Measurements from ENCODE around the gene NUTF2. TPM values are rescaled to one million over a fixed set of nuclear protein-coding genes. Genes with fewer than 3 reads are reported as not detected.
"Not testable (repeated sequence)": the region's sequence is repeated elsewhere in the genome, so short reads cannot be mapped to it uniquely, and the experiment has no call there.

NUTF2 gene
- total RNA-seq, 1 donor from 2014 or later, result 69.3 TPM

DNA sequence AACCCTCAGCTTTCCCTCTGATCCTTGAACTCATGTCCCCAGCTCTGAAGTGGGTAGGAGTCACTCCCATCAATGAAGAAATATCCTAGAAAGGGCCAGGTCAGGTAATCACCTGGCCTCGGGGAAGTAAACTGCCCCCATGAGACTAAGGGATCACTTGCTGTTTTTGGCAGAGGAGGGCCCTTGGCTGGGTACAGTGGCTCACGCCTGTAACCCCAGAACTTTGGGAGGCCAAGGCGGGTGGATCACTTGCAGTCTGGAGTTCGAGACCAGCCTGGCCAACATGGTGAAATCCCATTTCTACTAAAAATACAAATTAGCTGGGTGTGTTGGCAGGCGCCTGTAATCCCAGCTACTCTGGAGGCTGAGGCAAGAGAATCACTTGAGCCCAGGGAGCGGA, 17.3 kb downstream of the NUTF2 start:
- DNase-seq (ENCODE audit: low spot score), result not testable (repeated sequence)

DNA sequence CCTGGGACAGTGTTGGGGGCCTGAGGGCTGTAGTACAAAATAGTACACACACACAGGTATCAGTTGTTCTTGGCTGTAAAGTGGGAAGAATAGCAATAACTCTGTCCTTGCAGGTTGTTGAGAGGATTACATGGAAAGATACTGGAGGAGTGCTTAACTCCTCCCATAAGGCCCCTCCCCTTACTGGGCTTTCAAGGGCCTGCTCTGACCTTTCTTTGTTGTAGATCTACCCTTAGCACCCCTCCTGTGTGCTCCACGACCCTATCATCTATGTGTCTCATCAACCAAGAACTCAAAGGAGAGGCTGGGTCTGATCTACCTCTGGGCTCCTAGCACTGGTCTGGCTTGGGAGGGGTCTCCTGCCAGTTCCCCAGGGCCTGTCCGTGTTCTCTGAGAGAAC, 17.9 kb downstream of the NUTF2 start:
- no peak for DNase-seq (ENCODE audit: low spot score)

DNA sequence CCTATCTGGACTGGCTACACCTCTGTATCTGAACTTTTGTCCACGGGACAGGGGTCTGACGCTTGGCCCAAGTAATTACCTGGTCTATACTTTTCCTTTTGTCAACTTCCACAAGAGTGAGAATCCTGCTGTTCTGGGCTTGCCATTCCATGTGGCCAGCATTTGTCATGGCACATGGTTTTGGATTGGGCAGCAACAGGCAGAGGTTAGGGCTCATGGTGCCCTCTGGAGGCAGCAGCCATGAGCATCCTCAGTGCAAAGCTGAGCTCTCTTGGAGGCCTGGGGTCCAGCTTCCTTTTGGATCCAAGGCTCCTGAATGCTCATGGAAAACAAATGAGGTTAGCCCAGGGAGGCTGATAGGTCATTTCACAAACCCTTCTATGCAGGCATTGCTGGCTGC, 18.6 kb downstream of the NUTF2 start:
- DNase-seq (ENCODE audit: low spot score), result no peak

DNA sequence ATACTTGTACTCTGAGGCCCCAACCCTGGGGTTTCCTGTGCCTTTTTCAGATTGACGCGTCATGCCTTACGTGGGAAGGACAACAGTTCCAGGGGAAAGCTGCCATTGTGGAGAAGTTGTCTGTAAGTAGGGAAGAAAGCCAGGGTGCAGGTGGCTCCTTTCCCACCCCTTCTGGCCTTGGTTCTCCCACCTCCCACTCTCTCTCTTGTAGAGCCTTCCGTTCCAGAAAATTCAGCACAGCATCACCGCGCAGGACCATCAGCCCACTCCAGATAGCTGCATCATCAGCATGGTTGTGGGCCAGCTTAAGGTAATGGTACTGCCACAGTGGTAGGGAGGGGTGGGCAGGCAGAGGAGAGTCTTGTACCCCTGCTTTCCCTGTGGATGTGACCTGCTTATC, 21.6 kb downstream of the NUTF2 start:
- no peak for DNase-seq (ENCODE audit: low spot score)

DNA sequence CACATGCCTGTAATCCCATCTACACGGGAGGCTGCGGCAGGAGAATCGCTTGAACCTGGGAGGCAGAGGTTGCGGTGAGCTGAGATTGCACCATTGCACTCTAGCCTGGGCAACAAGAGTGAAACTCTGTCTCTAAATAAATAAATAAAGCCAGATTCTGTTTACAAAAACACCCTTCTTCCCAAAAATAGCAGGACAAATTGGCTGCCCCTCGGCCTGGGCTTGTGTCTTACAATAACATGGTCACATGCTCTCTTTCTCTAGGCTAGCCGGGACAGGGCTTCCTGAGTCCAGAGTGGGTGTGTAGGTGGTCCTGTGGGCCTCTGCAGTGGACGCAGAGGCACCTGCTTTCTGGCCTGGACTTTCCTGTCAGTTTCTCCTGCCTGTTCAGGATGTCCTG, 22.9 kb downstream of the NUTF2 start:
- no peak for DNase-seq (ENCODE audit: low spot score)

DNA sequence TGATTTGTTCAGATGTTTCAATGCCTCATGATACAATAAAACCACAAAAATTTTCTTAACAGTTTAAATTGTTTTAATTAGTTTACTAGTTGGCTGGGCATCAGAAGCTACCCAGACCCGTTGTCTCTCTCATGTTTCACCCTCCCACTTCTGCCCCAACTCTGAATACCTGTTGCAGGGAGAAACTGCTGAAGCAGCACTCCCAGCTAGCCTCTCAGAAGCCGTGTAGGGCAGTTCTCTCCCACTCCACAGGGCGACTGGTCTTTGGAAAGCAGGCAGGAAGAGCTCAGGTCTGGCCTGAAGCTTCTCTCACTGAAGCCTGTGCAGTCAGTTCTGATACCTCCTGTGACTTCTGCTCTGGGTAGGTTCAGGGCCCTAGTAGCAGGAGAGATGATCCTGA, 24.5 kb downstream of the NUTF2 start:
- no peak for DNase-seq (ENCODE audit: low spot score)

DNA sequence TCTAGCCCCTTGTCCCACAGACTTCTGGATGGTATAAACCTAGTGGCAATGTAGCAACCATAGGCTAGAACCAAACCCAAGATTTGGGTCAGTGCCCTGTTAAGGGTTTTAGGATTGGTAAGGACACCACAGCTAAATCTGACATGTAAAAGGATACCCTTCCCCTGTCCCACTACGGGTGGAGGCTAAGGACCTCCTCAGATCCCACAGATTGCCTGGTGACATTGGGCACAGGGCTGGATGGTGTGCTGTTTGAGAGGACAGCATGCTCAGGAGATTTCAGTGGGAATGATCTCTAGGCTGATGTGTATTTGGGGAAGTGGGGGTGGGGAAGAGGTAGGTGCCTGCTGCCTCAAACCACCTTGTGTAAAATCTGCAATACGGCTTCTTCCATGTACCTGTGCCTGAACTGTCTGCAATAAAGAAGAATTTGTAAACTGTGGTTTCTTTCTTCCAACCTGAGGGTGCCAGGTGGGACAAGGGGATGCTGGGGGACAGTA, 25.4 kb downstream of the NUTF2 start:
- DNase-seq (ENCODE audit: low spot score), result no peak

DNA sequence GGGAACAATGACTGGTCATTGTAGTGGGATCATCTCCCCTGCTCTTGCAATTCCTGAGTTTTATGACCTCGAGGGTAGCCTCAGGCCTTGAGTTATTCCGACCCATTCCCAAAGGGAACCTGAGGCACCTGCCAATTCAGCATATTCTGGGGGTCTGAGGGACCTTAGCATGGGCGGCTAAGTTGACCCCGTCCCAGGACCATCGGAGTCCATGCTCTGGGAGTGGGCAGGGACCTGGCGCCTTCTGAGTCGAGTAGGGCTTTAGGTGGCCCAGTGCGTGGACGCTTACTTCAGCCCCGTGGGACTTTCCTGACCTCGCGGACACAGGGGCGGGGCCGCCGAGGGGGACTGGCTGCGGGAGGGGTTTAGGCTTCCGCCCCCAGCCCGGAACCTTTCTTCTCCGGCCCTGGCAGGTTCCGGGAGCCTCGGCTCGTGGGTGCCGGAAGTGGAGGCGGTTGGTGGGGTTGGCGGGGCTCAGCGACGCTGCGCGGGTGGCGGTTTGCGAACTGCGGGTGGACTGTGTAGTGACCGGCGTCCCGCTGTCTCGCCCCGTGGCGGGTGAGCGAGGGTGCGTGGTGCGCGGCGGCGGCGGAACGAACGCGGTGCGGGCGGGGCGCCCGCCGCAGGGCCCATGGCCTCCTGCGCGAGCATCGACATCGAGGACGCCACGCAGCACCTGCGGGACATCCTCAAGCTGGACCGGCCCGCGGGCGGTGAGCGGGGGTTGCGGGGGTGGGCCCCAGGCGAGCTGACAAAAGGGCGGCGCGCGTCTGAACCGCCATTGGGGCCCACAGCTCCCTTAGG, 26.1 kb downstream of the NUTF2 start, which contains the start of gene EDC4:
Gene EDC4 (plus strand): TSS at position 422 of the 804 bp plus-strand sequence. CDS start 210 bp downstream, at position 632.
- peak; percentile 73 for DNase-seq (ENCODE audit: low spot score)

DNA sequence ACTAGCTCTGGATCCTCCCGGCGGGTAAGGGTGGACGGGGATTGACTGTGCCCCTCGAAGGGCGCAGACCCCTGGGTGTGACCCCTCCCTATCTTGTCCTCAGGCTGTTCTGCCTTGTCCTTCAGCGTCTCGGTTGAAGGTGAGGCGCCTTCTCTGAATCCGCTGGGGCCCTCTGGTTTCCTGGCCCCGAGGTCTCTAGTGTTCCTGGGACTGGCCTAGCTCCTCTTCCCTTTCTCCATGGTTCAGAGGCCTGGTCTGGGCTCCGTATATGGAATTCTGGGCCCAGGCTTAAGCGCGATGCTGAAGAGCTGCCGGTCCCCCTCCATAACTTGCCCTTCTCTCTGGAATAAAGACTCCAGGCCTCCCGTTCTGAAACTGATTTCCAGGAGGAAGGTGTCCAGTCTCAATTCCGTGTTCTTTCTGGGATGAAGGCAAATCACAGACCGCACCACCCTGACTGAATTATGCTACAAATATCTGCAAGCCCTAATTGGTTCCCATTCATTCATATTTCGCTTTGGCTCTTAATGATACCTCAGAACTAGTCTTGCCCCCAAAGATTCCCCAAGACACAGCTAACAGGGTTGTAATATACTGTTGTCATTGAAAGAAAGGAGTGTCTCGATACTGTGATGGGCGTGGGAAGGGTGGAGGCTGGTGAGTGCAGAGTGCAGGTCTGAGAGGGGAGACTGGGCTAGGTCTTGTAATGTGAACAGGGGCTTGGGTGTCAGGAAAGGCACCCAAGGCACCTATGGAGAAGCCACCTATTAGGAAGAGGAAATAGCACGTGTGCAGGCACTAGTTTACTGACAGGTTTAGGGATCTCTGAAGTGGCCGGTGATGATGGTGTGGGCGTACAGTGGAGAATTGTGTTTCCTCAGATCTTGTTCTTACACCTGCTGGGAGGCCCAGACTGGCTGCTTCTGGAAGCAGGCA, 27.0 kb downstream of the NUTF2 start:
- DNase-seq (ENCODE audit: low spot score), result no peak

DNA sequence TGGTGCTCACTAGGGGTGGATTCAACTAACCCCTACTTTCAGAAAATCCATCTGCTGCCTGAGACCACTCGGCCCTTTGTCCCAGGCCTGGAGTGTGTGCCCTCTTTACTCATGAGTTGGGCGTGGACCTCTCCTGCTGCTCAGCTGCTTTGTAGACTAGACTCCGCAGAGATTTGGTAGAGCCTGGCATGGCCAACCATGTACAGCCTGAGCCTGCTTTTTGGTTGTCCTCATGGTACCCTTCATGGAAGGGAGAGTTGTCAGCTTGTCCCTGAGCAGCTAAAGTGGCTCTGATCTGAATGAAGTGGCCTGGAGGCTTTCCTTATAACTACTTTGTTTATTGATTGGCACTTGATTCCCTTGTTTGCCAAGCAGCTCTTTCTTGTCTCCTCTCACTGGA, 27.6 kb downstream of the NUTF2 start:
- no peak for DNase-seq (ENCODE audit: low spot score)

DNA sequence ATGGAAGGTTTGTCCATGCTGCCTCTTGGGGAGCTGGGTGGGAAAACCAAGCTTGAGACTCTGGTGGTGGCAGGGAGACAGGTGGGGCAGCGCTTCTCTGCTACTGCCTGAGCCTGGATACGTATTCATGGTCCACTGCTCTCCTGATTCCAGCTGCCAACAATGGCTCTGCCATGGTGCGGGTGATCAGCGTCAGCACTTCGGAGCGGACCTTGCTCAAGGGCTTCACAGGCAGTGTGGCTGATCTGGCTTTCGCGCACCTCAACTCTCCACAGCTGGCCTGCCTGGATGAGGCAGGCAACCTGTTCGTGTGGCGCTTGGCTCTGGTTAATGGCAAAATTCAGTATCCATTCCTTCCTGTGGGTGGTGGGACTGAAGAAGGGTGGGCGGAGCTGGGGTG, 30.3 kb downstream of the NUTF2 start:
- no peak for DNase-seq (ENCODE audit: low spot score)

DNA sequence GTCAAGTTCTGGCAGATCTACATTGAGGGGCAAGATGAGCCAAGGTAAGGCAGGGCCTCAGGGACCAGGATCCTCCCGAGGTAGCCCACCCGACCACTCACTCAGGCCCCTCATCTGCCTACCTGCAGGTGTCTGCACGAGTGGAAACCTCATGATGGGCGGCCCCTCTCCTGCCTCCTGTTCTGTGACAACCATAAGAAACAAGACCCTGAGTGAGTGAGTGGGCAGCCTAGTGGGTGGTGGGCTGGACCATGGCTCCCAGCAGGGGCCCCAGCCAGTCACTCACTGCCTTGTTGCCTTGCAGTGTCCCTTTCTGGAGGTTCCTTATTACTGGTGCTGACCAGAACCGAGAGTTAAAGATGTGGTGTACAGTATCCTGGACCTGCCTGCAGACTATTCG, 31.5 kb downstream of the NUTF2 start:
- no peak for DNase-seq (ENCODE audit: low spot score)

DNA sequence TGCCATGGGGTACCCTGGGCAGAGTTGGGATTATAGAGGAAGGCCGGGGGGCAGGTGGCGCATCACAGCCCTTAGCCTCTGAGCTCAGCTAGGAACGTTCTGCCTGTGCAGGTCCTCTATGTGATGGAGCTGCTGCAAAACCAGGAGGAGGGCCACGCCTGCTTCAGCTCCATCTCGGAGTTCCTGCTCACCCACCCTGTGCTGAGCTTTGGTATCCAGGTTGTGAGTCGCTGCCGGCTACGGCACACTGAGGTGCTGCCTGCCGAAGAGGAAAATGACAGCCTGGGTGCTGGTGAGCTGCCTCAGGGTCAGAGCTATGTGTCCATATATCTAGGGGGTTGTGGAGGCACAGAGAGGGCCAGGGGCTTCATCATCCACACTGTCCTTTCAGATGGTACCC, 32.1 kb downstream of the NUTF2 start:
- no peak for DNase-seq (ENCODE audit: low spot score)

DNA sequence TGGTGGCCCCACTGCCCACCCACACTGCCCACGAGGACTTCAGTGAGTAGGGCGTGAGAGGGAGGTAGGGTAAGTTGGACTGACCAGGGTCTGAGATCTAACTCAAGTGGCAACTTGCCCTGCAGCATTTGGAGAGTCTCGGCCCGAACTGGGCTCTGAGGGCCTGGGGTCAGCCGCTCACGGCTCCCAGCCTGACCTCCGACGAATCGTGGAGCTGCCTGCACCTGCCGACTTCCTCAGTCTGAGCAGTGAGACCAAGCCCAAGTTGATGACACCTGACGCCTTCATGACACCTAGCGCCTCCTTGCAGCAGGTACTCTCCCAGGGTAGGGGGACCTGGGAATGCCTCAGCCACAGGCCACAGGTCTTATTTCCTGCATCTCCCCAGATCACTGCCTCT, 32.7 kb downstream of the NUTF2 start:
- no peak for DNase-seq (ENCODE audit: low spot score)

DNA sequence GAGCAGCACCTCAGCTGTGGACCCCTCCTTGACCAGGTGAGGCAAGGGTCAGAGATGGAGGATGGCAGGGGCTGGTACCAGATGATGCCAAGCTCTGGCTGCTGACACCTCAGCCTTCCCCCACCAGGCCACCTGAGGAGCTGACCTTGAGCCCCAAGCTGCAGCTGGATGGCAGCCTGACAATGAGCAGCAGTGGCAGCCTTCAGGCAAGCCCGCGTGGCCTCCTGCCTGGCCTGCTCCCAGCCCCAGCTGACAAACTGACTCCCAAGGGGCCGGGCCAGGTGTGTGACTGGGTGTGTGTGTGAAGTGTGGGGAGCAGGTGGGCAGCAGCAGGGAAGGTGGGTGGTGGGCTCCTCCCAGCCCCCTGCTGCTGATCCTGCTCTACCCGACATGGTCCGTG, 33.2 kb downstream of the NUTF2 start:
- DNase-seq (ENCODE audit: low spot score), result no peak

DNA sequence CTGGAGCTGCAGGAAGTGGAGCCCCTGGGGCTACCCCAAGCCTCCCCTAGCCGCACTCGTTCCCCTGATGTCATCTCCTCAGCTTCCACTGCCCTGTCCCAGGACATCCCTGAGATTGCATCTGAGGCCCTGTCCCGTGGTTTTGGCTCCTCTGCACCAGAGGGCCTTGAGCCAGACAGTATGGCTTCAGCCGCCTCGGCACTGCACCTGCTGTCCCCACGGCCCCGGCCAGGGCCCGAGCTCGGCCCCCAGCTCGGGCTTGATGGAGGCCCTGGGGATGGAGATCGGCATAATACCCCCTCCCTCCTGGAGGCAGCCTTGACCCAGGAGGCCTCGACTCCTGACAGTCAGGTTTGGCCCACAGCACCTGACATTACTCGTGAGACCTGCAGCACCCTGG, 33.9 kb downstream of the NUTF2 start:
- no peak for DNase-seq (ENCODE audit: low spot score)

DNA sequence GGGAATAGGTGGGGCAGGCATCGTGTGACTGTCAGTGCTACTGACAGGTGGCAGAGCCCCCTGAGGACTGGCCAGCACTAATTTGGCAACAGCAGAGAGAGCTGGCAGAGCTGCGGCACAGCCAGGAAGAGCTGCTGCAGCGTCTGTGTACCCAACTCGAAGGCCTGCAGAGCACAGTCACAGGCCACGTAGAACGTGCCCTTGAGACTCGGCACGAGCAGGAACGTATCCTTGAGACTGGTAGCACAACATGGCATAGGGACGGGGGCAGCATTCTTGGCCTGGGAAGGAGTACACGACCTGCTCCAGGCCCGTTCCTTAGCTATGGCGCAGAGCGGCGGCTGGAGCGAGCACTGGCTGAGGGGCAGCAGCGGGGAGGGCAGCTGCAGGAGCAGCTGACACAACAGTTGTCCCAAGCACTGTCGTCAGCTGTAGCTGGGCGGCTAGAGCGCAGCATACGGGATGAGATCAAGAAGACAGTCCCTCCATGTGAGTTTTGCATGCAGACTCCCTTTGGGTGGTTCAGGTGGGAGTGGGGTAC, 35.0 kb downstream of the NUTF2 start:
- DNase-seq (ENCODE audit: low spot score), result no peak

DNA sequence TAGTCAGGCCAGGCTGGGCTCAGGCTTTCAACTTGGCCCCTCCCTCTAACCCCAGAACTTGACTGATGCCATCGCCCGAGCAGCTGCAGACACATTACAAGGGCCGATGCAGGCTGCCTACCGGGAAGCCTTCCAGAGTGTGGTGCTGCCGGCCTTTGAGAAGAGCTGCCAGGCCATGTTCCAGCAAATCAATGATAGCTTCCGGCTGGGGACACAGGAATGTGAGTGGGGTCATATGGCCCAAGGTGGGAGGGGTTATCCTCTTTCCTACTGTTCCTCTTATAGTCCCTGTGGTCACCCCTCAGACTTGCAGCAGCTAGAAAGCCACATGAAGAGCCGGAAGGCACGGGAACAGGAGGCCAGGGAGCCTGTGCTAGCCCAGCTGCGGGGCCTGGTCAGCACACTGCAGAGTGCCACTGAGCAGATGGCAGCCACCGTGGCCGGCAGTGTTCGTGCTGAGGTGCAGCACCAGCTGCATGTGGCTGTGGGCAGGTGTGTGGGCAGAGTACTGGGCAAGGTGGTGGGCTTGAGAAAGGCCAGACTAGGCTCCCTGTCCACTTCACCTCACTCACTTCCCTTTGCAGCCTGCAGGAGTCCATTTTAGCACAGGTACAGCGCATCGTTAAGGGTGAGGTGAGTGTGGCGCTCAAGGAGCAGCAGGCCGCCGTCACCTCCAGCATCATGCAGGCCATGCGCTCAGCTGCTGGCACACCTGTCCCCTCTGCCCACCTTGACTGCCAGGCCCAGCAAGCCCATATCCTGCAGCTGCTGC, 35.8 kb downstream of the NUTF2 start:
- no peak for DNase-seq (ENCODE audit: low spot score)

DNA sequence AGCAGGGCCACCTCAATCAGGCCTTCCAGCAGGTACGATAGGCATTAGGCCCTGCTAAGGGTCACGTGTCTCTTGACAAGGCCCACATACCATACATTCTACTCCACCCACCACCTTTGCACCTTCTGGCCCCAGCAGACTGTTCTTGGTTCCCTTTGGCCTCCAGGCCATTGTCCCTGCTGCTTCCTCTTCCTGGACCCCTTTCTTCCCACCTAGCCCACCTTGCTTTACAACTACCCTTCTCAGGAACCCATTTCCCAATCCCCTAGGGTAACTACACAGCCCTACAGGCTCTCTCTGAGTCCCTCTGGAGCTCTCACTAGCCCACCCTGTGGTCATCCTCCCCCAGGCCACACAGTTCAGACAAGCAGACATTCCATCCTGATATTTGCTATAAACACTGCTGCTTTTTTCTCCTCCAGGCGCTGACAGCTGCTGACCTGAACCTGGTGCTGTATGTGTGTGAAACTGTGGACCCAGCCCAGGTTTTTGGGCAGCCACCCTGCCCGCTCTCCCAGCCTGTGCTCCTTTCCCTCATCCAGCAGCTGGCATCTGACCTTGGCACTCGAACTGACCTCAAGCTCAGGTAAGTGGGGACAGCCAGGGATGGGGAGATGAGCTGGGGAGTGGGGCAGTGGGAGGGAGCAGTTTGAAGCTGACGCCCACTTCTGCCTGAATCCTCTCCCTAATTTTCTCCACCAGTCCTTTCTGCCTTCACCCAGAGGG, 36.6 kb downstream of the NUTF2 start:
- no peak for DNase-seq (ENCODE audit: low spot score)

DNA sequence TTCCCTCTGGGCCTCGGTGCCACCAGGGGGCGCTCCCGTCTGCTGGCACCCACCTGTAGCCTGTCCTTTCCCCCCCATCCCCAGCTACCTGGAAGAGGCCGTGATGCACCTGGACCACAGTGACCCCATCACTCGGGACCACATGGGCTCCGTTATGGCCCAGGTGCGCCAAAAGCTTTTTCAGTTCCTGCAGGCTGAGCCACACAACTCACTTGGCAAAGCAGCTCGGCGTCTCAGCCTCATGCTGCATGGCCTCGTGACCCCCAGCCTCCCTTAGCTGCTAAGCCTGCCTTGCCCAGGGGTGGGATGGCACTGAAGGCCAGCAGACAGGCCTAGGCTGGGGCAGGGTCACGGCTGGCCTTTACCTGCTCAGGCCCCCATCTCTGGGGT, 37.1 kb downstream of the NUTF2 start:
- DNase-seq (ENCODE audit: low spot score), result peak; percentile 27

DNA sequence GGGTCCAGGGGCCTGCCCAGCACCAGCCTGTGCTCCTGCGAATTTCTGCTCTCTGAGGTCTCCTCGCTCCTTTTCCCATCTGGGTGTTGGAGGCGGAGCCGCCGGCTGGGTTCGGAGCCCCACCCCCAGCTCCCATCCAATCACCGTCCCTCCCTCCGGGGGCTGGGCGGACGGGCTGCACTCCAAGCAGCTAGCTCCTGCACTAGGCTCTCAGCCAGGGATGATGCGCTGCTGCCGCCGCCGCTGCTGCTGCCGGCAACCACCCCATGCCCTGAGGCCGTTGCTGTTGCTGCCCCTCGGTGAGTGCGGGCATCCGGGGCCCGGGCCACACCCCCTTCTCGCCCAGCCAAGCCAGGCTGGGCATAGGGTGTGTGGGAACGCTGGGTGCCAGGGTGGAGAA, 38.0 kb downstream of the NUTF2 start, which contains the start of gene NRN1L:
Gene NRN1L (plus strand): TSS at position 202 of the 400 bp plus-strand sequence. CDS start 19 bp downstream, at position 221.
- DNase-seq (ENCODE audit: low spot score), result peak; percentile 84
